ENCODE results near the gene PPFIA1. TPM values are rescaled to one million over a fixed set of nuclear protein-coding genes. Genes with fewer than 3 reads are reported as not detected.

The PPFIA1 gene
- total and polyA plus RNA-seq, 2 of the 13 experiments (the other 11 are each of a cell fraction or from before 2014, with no cell fraction given), result 29.9 to 45.2 TPM

GRCh38 chr11:70399681-70400112 is 129.2 kb downstream of the PPFIA1 start (continued):
- TF ChIP-seq SRSF1 (optimal IDR thresholded peaks at IDR 0.05; ENCODE audit: low read depth, low read length) (no peak), GPN1 (CRISPR knock-in tag; IDR thresholded peaks at IDR 0.05; ENCODE audit: borderline replicate concordance) (no peak), KLF6 (CRISPR knock-in tag; IDR thresholded peaks at IDR 0.05) (0 out of 2 replicates have a peak, but pooled peaks have one; percentile 59), ZNF34 (CRISPR knock-in tag; IDR thresholded peaks at IDR 0.05; ENCODE audit: borderline replicate concordance) (no peak), GMEB1 (CRISPR knock-in tag; IDR thresholded peaks at IDR 0.05; ENCODE audit: borderline replicate concordance) (0 out of 2 replicates have a peak, but pooled peaks have one; percentile 30), GABPA (IDR thresholded peaks at IDR 0.05; ENCODE audit: low read depth, low read length) (no peak), GABPA (CRISPR knock-in tag; IDR thresholded peaks at IDR 0.05; ENCODE audit: low read depth) (0 out of 2 replicates have a peak, but pooled peaks have one; percentile 38), GATAD2A (CRISPR knock-in tag; IDR thresholded peaks at IDR 0.05) (peak; percentile 65; the same call in 1 of the 2 replicates), ZNF574 (CRISPR knock-in tag; IDR thresholded peaks at IDR 0.05) (0 out of 2 replicates have a peak, but pooled peaks have one; percentile 41), ZNF224 (CRISPR knock-in tag; IDR thresholded peaks at IDR 0.05) (0 out of 2 replicates have a peak, but pooled peaks have one; percentile 77), MED1 (CRISPR knock-in tag; IDR thresholded peaks at IDR 0.05) (0 out of 2 replicates have a peak, but pooled peaks have one; percentile 18), HNF4A (CRISPR knock-in tag; IDR thresholded peaks at IDR 0.05) (no peak), ZNF75D (CRISPR knock-in tag; IDR thresholded peaks at IDR 0.05; ENCODE audit: borderline replicate concordance) (no peak), ZNF557 (CRISPR knock-in tag; IDR thresholded peaks at IDR 0.05) (no peak), TRIM22 (IDR thresholded peaks at IDR 0.05) (no peak), ATF6 (CRISPR knock-in tag; conservative IDR thresholded peaks at IDR 0.05) (no peak), ZNF891 (CRISPR knock-in tag; IDR thresholded peaks at IDR 0.05) (no peak), ZNF660 (CRISPR knock-in tag; IDR thresholded peaks at IDR 0.05; ENCODE audit: borderline replicate concordance, low read depth) (no peak), ARID3A (IDR thresholded peaks at IDR 0.05; ENCODE audit: low read depth, low read length) (no peak), HES4 (CRISPR knock-in tag; IDR thresholded peaks at IDR 0.05; ENCODE audit: borderline replicate concordance) (no peak), ZNF317 (CRISPR knock-in tag; IDR thresholded peaks at IDR 0.05) (0 out of 2 replicates have a peak, but pooled peaks have one; percentile 31), SNAPC2 (CRISPR knock-in tag; IDR thresholded peaks at IDR 0.05) (no peak)

Data from HepG2 (cell line).